HG03196 (cell line): Measurements from ENCODE around the gene CDK5RAP2.

Experiments used
- ATAC-seq: cut with Tn5 transposase; IDR thresholded peaks from one replicate; pipeline ENCODE4 v1.9.1; 2021; ENCODE audit not compliant: unreplicated experiment

Gene CDK5RAP2

GRCh38 chr9:120405860-120406259 is 174.1 kb downstream of the CDK5RAP2 start:
- ATAC-seq: no peak

GRCh38 chr9:120405134-120405533 is 174.8 kb downstream of the CDK5RAP2 start:
- ATAC-seq: no peak

GRCh38 chr9:120403543-120403856 is 176.5 kb downstream of the CDK5RAP2 start:
- ATAC-seq: no peak

- no peak for ATAC-seq
Measured at GRCh38 chr9:120402741-120403542, 177.0 kb downstream of the CDK5RAP2 start.

GRCh38 chr9:120399940-120400339 is 180.0 kb downstream of the CDK5RAP2 start:
- ATAC-seq: no peak

GRCh38 chr9:120398286-120398685 is 181.7 kb downstream of the CDK5RAP2 start:
- no peak for ATAC-seq

GRCh38 chr9:120397453-120397852 is 182.5 kb downstream of the CDK5RAP2 start:
- no peak for ATAC-seq

GRCh38 chr9:120396931-120397330 is 183.0 kb downstream of the CDK5RAP2 start:
- ATAC-seq: no peak

- ATAC-seq: no peak
Measured at GRCh38 chr9:120396418-120396817, 183.5 kb downstream of the CDK5RAP2 start.

- ATAC-seq: no peak
Measured at GRCh38 chr9:120395376-120395775, 184.6 kb downstream of the CDK5RAP2 start.

- no peak for ATAC-seq
Measured at GRCh38 chr9:120394058-120394669, 185.8 kb downstream of the CDK5RAP2 start.

GRCh38 chr9:120393386-120394057 is 186.4 kb downstream of the CDK5RAP2 start:
- no peak for ATAC-seq

GRCh38 chr9:120392711-120393110 is 187.3 kb downstream of the CDK5RAP2 start:
- ATAC-seq: no peak

GRCh38 chr9:120392245-120392644 is 187.7 kb downstream of the CDK5RAP2 start:
- no peak for ATAC-seq

- no peak for ATAC-seq
Measured at GRCh38 chr9:120391691-120392090, 188.3 kb downstream of the CDK5RAP2 start.

- ATAC-seq: no peak
Measured at GRCh38 chr9:120390637-120391190, 189.3 kb downstream of the CDK5RAP2 start.

GRCh38 chr9:120389867-120390266 is 190.1 kb downstream of the CDK5RAP2 start:
- ATAC-seq: no peak

GRCh38 chr9:120389300-120389699 is 190.7 kb downstream of the CDK5RAP2 start:
- ATAC-seq: no peak

GRCh38 chr9:120388003-120388855 is 191.7 kb downstream of the CDK5RAP2 start:
- ATAC-seq: no peak

- ATAC-seq: no peak
Measured at GRCh38 chr9:120387257-120388002, 192.5 kb downstream of the CDK5RAP2 start.
